ENCODE results near the gene GGA3. TPM values are rescaled to one million over a fixed set of nuclear protein-coding genes. Genes with fewer than 3 reads are reported as not detected.

Gene GGA3
- total RNA-seq, 1 experiment from 2014 or later = 94.4 TPM

DNA sequence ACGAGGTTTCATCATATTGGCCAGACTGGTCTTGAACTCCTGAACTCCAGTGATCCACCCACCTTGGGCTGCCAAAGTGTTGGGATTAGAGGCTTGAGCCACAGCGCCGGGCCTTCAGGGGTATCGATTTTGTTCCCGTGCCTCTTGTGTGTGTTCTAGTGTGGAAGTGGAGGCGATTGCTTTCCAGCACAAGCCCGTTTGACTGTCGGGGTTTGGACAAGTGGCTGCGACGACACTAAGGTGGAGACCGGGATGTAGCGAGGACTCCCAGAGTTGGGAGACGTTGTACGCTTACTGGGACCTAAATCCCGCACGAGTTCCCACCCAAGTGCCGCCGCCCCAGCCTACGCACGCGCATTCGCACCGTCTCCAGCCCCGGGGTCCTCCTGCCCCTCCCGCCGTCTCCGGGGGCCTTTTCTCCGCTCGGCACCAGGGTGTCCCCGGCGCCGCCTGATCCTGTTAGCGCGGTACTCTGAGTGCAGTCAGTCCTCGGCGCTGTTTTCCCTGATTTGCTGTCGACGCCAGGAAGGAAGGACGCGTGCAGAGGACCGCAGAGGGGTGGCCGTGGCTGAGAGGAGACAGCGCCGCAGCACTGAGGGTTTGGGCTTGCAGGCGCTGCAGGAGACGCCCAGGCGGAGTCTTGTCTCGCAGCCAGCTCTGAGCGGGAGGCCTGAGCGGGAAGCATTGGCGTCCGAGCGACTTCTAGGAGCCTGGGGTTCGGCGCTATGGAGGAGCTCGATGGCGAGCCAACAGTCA, 56.2 kb downstream of the GGA3 start, which contains the start of gene NUP85:
NUP85 (plus strand) TSS at position 643 of the 756 bp plus-strand sequence; CDS start at position 726, 83 bp downstream.
- TF ChIP-seq, protein P1, sequence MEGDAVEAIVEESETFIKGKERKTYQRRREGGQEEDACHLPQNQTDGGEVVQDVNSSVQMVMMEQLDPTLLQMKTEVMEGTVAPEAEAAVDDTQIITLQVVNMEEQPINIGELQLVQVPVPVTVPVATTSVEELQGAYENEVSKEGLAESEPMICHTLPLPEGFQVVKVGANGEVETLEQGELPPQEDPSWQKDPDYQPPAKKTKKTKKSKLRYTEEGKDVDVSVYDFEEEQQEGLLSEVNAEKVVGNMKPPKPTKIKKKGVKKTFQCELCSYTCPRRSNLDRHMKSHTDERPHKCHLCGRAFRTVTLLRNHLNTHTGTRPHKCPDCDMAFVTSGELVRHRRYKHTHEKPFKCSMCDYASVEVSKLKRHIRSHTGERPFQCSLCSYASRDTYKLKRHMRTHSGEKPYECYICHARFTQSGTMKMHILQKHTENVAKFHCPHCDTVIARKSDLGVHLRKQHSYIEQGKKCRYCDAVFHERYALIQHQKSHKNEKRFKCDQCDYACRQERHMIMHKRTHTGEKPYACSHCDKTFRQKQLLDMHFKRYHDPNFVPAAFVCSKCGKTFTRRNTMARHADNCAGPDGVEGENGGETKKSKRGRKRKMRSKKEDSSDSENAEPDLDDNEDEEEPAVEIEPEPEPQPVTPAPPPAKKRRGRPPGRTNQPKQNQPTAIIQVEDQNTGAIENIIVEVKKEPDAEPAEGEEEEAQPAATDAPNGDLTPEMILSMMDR (IDR thresholded peaks at IDR 0.05; ENCODE audit: insufficient read depth in 1 of 2, low read depth in 1 of 2, low read length in 1 of 2, severe bottlenecking in 1 of 2, unreplicated experiment in 1 of 2) = no peak
- CTCF ChIA-PET = interaction anchor here (0.6 to 1.8 kb wide), 3 partner anchors 16 to 91 kb away, joined by 3 to 9 read pairs (median 7); no protein-coding TSS in a partner anchor
- H3K4me1 ChIP-seq = peaks cover 11% of the 10 kb centered on the region; the same call in 1 of the 2 replicates
- Mint-ChIP-seq H3K4me1 (ENCODE audit: low read depth, unreplicated experiment) (peaks cover 6% of the 10 kb centered on the region), H3K27me3 (ENCODE audit: insufficient read depth, unreplicated experiment) (no peaks in the 10 kb centered on the region), H3K4me3 (ENCODE audit: unreplicated experiment) (peak within 1 kb of the TSS; percentile 87), H3K9me3 (ENCODE audit: unreplicated experiment) (no peaks in the 10 kb centered on the region), H3K36me3 (ENCODE audit: insufficient read depth, unreplicated experiment) (peaks cover 40% of the 10 kb centered on the region), H3K27ac (ENCODE audit: unreplicated experiment) (peak within 1 kb of the TSS; percentile 100)
- no TSS peak for BruUV-seq (replicated peaks)
- DNase-seq = peak; percentile 98
- peak within 1 kb of the TSS; percentile 92 for H3K4me3 ChIP-seq (ENCODE audit: low read depth, low read length)
- H3K27me3 ChIP-seq (replicated peaks; ENCODE audit: control insufficient read depth, insufficient read depth, low read length) = no peaks in the 10 kb centered on the region
- POLR2A ChIA-PET = interaction anchor here (1.1 to 1.2 kb wide), 3 partner anchors 65 to 117 kb away, joined by 3 to 4 read pairs (median 4); partner anchors contain the start of gene MIF4GD
- intact Hi-C loops (cut with micrococcal nuclease; ENCODE audit: unreplicated experiment) = no loop called here
- no peaks in the 10 kb centered on the region for H3K9me3 ChIP-seq
- H3K36me3 ChIP-seq (ENCODE audit: control insufficient read depth, insufficient read depth, low read length) = peaks cover 2% of the 10 kb centered on the region

DNA sequence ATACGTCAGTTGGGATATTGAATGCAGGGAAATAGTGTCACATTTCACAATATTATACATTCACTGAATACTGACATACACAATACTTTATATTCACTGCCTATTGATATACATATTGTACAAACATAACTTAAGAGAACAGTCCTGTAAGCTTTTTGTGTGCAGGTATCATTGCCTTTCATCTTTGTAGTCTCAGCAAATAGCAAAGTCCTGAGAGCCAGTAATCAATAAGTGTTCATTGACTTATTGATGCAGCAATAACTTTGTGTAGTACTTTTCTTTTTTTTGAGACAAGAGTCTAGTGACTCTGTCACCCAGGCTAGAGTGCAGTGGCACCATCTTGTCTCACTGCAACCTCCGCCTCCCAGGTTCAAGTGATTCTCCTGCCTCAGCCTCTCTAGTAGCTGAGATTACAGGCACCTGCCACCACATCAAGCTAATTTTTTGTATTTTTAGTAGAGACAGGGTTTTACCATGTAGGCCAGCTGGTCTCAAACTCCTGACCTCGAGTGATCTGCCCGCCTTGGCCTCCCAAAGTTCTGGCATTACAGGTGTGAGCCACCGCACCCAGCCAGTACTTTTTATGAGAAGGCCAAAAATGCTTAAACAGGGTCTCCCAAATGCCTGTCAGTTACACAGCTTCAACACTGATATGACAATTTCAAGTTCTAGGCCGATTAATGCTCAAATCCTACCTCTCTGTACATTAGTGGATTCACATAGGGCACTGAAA, 61.4 kb downstream of the GGA3 start:
- Histone ChIP-seq H3K36me3 (ENCODE audit: control insufficient read depth, insufficient read depth, low read length) (no peaks in the 10 kb centered on the region), H3K27me3 (replicated peaks; ENCODE audit: control insufficient read depth, insufficient read depth, low read length) (no peaks in the 10 kb centered on the region), H3K9me3 (no peaks in the 10 kb centered on the region), H3K4me3 (ENCODE audit: low read depth, low read length) (no peak overlapping the region), H3K4me1 (no peaks in the 10 kb centered on the region)
- peaks cover under 1% of the 10 kb centered on the region for H3K4me1 Mint-ChIP-seq (ENCODE audit: low read depth, unreplicated experiment)
- TF ChIP-seq, protein P1 (IDR thresholded peaks at IDR 0.05; ENCODE audit: insufficient read depth in 1 of 2, low read depth in 1 of 2, low read length in 1 of 2, severe bottlenecking in 1 of 2, unreplicated experiment in 1 of 2) = no peak
- no peak overlapping the region for H3K27ac Mint-ChIP-seq (ENCODE audit: unreplicated experiment)
- intact Hi-C loops (cut with micrococcal nuclease; ENCODE audit: unreplicated experiment) = loop anchor here (5.0 kb wide), 1 partner anchor 68 kb away; the partner anchor contains the start of gene NT5C
- BruUV-seq (replicated peaks) = no TSS peak
- H3K4me3 Mint-ChIP-seq (ENCODE audit: unreplicated experiment) = no peak overlapping the region
- no peaks in the 10 kb centered on the region for H3K27me3 Mint-ChIP-seq (ENCODE audit: insufficient read depth, unreplicated experiment)
- no peaks in the 10 kb centered on the region for H3K9me3 Mint-ChIP-seq (ENCODE audit: unreplicated experiment)
- ChIA-PET POLR2A (no interaction called here), CTCF (interaction anchor here (2.4 to 4.0 kb wide), 2 partner anchors 11 to 86 kb away, joined by 7 to 58 read pairs; no protein-coding TSS in a partner anchor)
- peaks cover 9% of the 10 kb centered on the region for H3K36me3 Mint-ChIP-seq (ENCODE audit: insufficient read depth, unreplicated experiment)
- DNase-seq = no peak

- Mint-ChIP-seq H3K27me3 (ENCODE audit: insufficient read depth, unreplicated experiment) (no peaks in the 10 kb centered on the region), H3K4me3 (ENCODE audit: unreplicated experiment) (no peak overlapping the region), H3K4me1 (ENCODE audit: low read depth, unreplicated experiment) (peaks cover 4% of the 10 kb centered on the region), H3K27ac (ENCODE audit: unreplicated experiment) (no peak overlapping the region), H3K36me3 (ENCODE audit: insufficient read depth, unreplicated experiment) (no peaks in the 10 kb centered on the region), H3K9me3 (ENCODE audit: unreplicated experiment) (no peaks in the 10 kb centered on the region)
- CTCF ChIA-PET = no interaction called here
- Histone ChIP-seq H3K9me3 (no peaks in the 10 kb centered on the region), H3K4me3 (ENCODE audit: low read depth, low read length) (no peak overlapping the region), H3K27me3 (replicated peaks; ENCODE audit: control insufficient read depth, insufficient read depth, low read length) (no peaks in the 10 kb centered on the region), H3K36me3 (ENCODE audit: control insufficient read depth, insufficient read depth, low read length) (no peaks in the 10 kb centered on the region), H3K4me1 (no peaks in the 10 kb centered on the region)
- intact Hi-C loops (cut with micrococcal nuclease; ENCODE audit: unreplicated experiment) = no loop called here
- POLR2A ChIA-PET = no interaction called here
- TF ChIP-seq, protein P1 (IDR thresholded peaks at IDR 0.05; ENCODE audit: insufficient read depth in 1 of 2, low read depth in 1 of 2, low read length in 1 of 2, severe bottlenecking in 1 of 2, unreplicated experiment in 1 of 2) = no peak
- no TSS peak for BruUV-seq (replicated peaks)
- no peak for DNase-seq
These were observed 66.5 kb downstream of the GGA3 start for GRCh38 chr17:75194879-75195278.

Data from Caco-2 (cell line).